IMR-90 (cell line): ENCODE measurements around the gene CLEC14A. TPM values are rescaled to one million over a fixed set of nuclear protein-coding genes. Genes with fewer than 3 reads are reported as not detected.

Experiments
- ATAC-seq: fragments of 200-7000 bp; cut with Tn5 transposase; 2 replicates; pipeline ENCODE4 v1.9.1; 2020; ENCODE audit warnings: low read depth, mild to moderate bottlenecking, moderate library complexity
- BruUV-seq: library from RNA; stranded (reverse); fragments of 400-500 nt; replicated peaks from 2 replicates; lab custom pipeline; 2021; lab: Mats Ljungman, UMichigan
- CTCF ChIA-PET: fragments of 300-600 bp; formaldehyde crosslinking; extraction: SDS; loops from one replicate; lab custom pipeline; 2021; ENCODE audit warnings: antibody characterized with exemption; lab: Yijun Ruan, JAX
- POLR2A ChIA-PET: fragments of 300-600 bp; sonication (Branson Sonifier 250); formaldehyde crosslinking; loops from one replicate; lab custom pipeline; 2022; ENCODE audit warnings: antibody characterized with exemption; ENCODE audit not compliant: unreplicated experiment; lab: Charles Lee
- DNase-seq: peaks from one replicate; pipeline ENCODE4 v3.0.0; 2013
- H2AFZ ChIP-seq: replicated peaks from 2 replicates; pipeline ENCODE3; 2013; ENCODE audit warnings: low read length, mild to moderate bottlenecking; ENCODE audit not compliant: poor library complexity
- H2AK5ac ChIP-seq: 2 replicates; pipeline ENCODE4 v1.6.1; 2013; ENCODE audit warnings: low read depth, low read length, inconsistent platforms
- H2AK9ac ChIP-seq: replicated peaks from 2 replicates; pipeline ENCODE3; 2013; ENCODE audit warnings: mild to moderate bottlenecking, low read depth, low read length, moderate library complexity; ENCODE audit not compliant: poor library complexity
- H2BK120ac ChIP-seq: 2 replicates; pipeline ENCODE4 v1.6.1; 2013; ENCODE audit warnings: low read depth, low read length, inconsistent platforms
- H2BK15ac ChIP-seq: 3 replicates; pipeline ENCODE4 v1.6.1; 2013; ENCODE audit warnings: low read depth, low read length, inconsistent platforms
- H2BK20ac ChIP-seq: 2 replicates; pipeline ENCODE4 v1.6.1; 2013; ENCODE audit warnings: low read depth, mild to moderate bottlenecking, inconsistent platforms, low read length, moderate library complexity
- H2BK5ac ChIP-seq: 2 replicates; pipeline ENCODE4 v1.6.1; 2013; ENCODE audit warnings: mild to moderate bottlenecking, low read depth, low read length, inconsistent platforms; ENCODE audit not compliant: poor library complexity, severe bottlenecking
- H3K14ac ChIP-seq: replicated peaks from 2 replicates; pipeline ENCODE4 v1.6.1; 2013; ENCODE audit warnings: low read depth, low read length, inconsistent platforms
- H3K18ac ChIP-seq: 2 replicates; pipeline ENCODE4 v1.6.1; 2013; ENCODE audit warnings: low read depth, low read length, control low read depth
- H3K23ac ChIP-seq: 2 replicates; pipeline ENCODE4 v1.6.1; 2013; ENCODE audit warnings: low read depth, low read length, inconsistent platforms
- H3K27ac ChIP-seq: 2 replicates; pipeline ENCODE4 v1.5.1; 2013; ENCODE audit warnings: mild to moderate bottlenecking, control low read depth, low read length; ENCODE audit not compliant: insufficient read depth
- H3K27me3 ChIP-seq: 2 replicates; pipeline ENCODE4 v1.6.1; 2013; ENCODE audit warnings: low read length; ENCODE audit not compliant: control insufficient read depth, insufficient read depth
- H3K36me3 ChIP-seq: 2 replicates; pipeline ENCODE4 v1.6.1; 2013; ENCODE audit warnings: low read length, mixed read lengths; ENCODE audit not compliant: control insufficient read depth, insufficient read depth
- H3K4ac ChIP-seq: 2 replicates; pipeline ENCODE4 v1.6.1; 2013; ENCODE audit warnings: low read depth, low read length, inconsistent platforms
- H3K4me1 ChIP-seq: 2 replicates; pipeline ENCODE4 v1.6.1; 2013; ENCODE audit warnings: low read length, mixed read lengths; ENCODE audit not compliant: control insufficient read depth, insufficient read depth
- H3K4me2 ChIP-seq: 2 replicates; pipeline ENCODE4 v1.6.1; 2013; ENCODE audit warnings: low read depth, mild to moderate bottlenecking, control low read depth, low read length, moderate library complexity
- H3K4me3 ChIP-seq: 2 replicates; pipeline ENCODE4 v1.5.1; 2013; ENCODE audit warnings: low read depth, mild to moderate bottlenecking, control low read depth, low read length, moderate library complexity; ENCODE audit not compliant: insufficient read depth
- H3K56ac ChIP-seq: 2 replicates; pipeline ENCODE4 v1.6.1; 2013; ENCODE audit warnings: low read length, inconsistent platforms; ENCODE audit not compliant: insufficient read depth; ENCODE audit errors: extremely low read depth
- H3K79me1 ChIP-seq, 2 experiments: 2 replicates each; pipeline ENCODE4 v1.6.1; 2013; ENCODE audit warnings: low read length in 2 of 2, inconsistent platforms in 1 of 2, low read depth in 1 of 2
- H3K9ac ChIP-seq: 2 replicates; pipeline ENCODE4 v1.6.1; 2013; ENCODE audit warnings: low read depth, low read length, control low read depth
- H3K9me1 ChIP-seq: 2 replicates; pipeline ENCODE4 v1.6.1; 2013; ENCODE audit warnings: low read length, inconsistent platforms; ENCODE audit not compliant: insufficient read depth
- H3K9me3 ChIP-seq: 2 replicates; pipeline ENCODE4 v1.6.1; 2013; ENCODE audit warnings: low read length; ENCODE audit not compliant: control insufficient read depth, insufficient read depth
- H4K20me1 ChIP-seq: 2 replicates; pipeline ENCODE4 v1.6.1; 2013; ENCODE audit warnings: low read length, inconsistent platforms; ENCODE audit not compliant: insufficient read depth
- H4K5ac ChIP-seq: 2 replicates; pipeline ENCODE4 v1.6.1; 2013; ENCODE audit warnings: mild to moderate bottlenecking, low read depth, low read length, control low read depth
- H4K8ac ChIP-seq, 2 experiments: 2 replicates each; pipeline ENCODE4 v1.6.1; 2013; ENCODE audit warnings: low read depth in 2 of 2, low read length in 2 of 2, control low read depth in 1 of 2, inconsistent platforms in 1 of 2
- H4K91ac ChIP-seq: 2 replicates; pipeline ENCODE4 v1.6.1; 2013; ENCODE audit warnings: low read depth, low read length, inconsistent platforms; ENCODE audit not compliant: insufficient read depth
- CTCF ChIP-seq: conservative IDR thresholded peaks from 2 replicates; pipeline ENCODE4 v1.5.1; 2012; ENCODE audit warnings: mild to moderate bottlenecking, low read depth, low read length, improper control_type of control experiment
- NFE2L2 ChIP-seq: fragments of 150-350 bp; IDR thresholded peaks from 2 replicates; pipeline ENCODE4 v1.6.1; 2016; ENCODE audit warnings: low read depth, mild to moderate bottlenecking, low read length
- POLR2A ChIP-seq: IDR thresholded peaks from 2 replicates; pipeline ENCODE4 v1.6.1; 2012; ENCODE audit warnings: mild to moderate bottlenecking, low read depth, low read length
- RAD21 ChIP-seq: IDR thresholded peaks from 2 replicates; pipeline ENCODE4 v1.6.1; 2012; ENCODE audit warnings: low read length, improper control_type of control experiment
- WGBS, 2 experiments: methylation state at CpG; one replicate each; pipeline versions ENCODE4 v1.1.5 to v1.1.7; 2013; ENCODE audit warnings: missing lambda C conversion rate in 2 of 2; ENCODE audit not compliant: insufficient read length in 1 of 2; ENCODE audit errors: extremely low coverage in 2 of 2; 5-methylcytosine and 5-hydroxymethylcytosine counted together
- dilution Hi-C: fragments of 300-500 bp; cut with HindIII; formaldehyde crosslinking; loops from one replicate; pipeline ENCODE4 v1.14.3; 2018; ENCODE audit warnings: low sequenced_read_pairs; ENCODE audit not compliant: unreplicated experiment
- in situ Hi-C: fragments of 300-500 bp; cut with MboI; formaldehyde crosslinking; loops from 3 replicates; pipeline ENCODE4 v1.14.3; 2019; ENCODE audit warnings: low sequenced_read_pairs, inconsistent platforms, mixed read lengths
- intact Hi-C: fragments of 100-400 bp; cut with micrococcal nuclease; formaldehyde crosslinking; loops from 2 replicates; pipeline ENCODE4 v1.10.0; 2022
- polyA plus RNA-seq, 3 experiments: library from polyadenylated mRNA; depleted of rRNA; stranded (reverse); fragments of >200 nt; gene quantifications; 2 replicates each; pipeline ENCODE4 v1.2.3, GENCODE V29; 2012; ENCODE audit warnings: low replicate concordance in 1 of 3
- total RNA-seq: library from RNA; depleted of rRNA; stranded (reverse); fragments of >200 nt; gene quantifications from 2 replicates; pipeline ENCODE4 v1.2.3, GENCODE V29; 2012

Gene CLEC14A
- total and polyA plus RNA-seq, 2 of the 4 experiments (the other 2 are of a cell fraction): 3.0 to 6.2 TPM

GRCh38 chr14:38248321-38249028, 7.4 kb downstream of the CLEC14A start:
- intact Hi-C loops: no loop called here
- H3K9ac ChIP-seq: no peak overlapping the region

More at GRCh38 chr14:38248321-38249028, 7.4 kb downstream of the CLEC14A start:
- DNase-seq (no peak), ATAC-seq (no peak)
- ChIA-PET POLR2A (no interaction called here), CTCF (no interaction called here)
- H2AFZ ChIP-seq: no peak overlapping the region
- H3K14ac ChIP-seq: no peak overlapping the region
- H3K4me3 ChIP-seq: no peak overlapping the region
- H3K36me3 ChIP-seq: no peaks in the 10 kb centered on the region
- H4K20me1 ChIP-seq: no peaks in the 10 kb centered on the region
- in situ Hi-C loops: no loop called here
- no peak overlapping the region for H3K4me2 ChIP-seq
- H4K8ac ChIP-seq: no peak overlapping the region
- no CpG with 5 or more reads among the region's 3 CpGs for WGBS, 2 experiments
- H2BK15ac ChIP-seq: no peak overlapping the region
- no TSS peak for BruUV-seq
- no peak overlapping the region for H2AK9ac ChIP-seq
- H3K56ac ChIP-seq: no peak overlapping the region
- no peaks in the 10 kb centered on the region for H3K27me3 ChIP-seq
- no peaks in the 10 kb centered on the region for H3K4me1 ChIP-seq
- no peak overlapping the region for H2BK120ac ChIP-seq
- H4K5ac ChIP-seq: no peak overlapping the region
- dilution Hi-C loops: no loop called here
- H3K9me1 ChIP-seq: no peaks in the 10 kb centered on the region
- H3K23ac ChIP-seq: no peak overlapping the region
- no peak overlapping the region for H2BK5ac ChIP-seq
- no peaks in the 10 kb centered on the region for H3K9me3 ChIP-seq
- H2AK5ac ChIP-seq: no peak overlapping the region
- no peak overlapping the region for H3K27ac ChIP-seq
- H3K4ac ChIP-seq: no peak overlapping the region
- TF ChIP-seq POLR2A (no peak), NFE2L2 (0 out of 2 replicates have a peak, but pooled peaks have one; percentile 16), CTCF (0 out of 2 replicates have a peak, but pooled peaks have one; percentile 6), RAD21 (no peak)
- H2BK20ac ChIP-seq: no peak overlapping the region
- no peak overlapping the region for H3K18ac ChIP-seq
- no peak overlapping the region for H4K91ac ChIP-seq
- no peaks in the 10 kb centered on the region for H3K79me1 ChIP-seq
